Fibroblast of mammary gland (primary cell): ENCODE results near the gene MSH3.

Source experiments
- DNase-seq: peaks from one replicate; pipeline ENCODE4 v3.0.0-alpha.2; 2010; ENCODE audit warnings: low read depth
- H3K4me3 ChIP-seq: 2 replicates; pipeline ENCODE4 v1.5.1; 2011; ENCODE audit warnings: low read depth, mild to moderate bottlenecking, low read length, moderate library complexity; ENCODE audit not compliant: control insufficient read depth
- TF ChIP-seq, protein P1 (sequence below): conservative IDR thresholded peaks from 2 replicates; pipeline ENCODE4 v1.5.1; 2011; ENCODE audit warnings: low read depth, low read length, inconsistent platforms; ENCODE audit not compliant: control insufficient read depth, insufficient read depth

Gene MSH3

DNA sequence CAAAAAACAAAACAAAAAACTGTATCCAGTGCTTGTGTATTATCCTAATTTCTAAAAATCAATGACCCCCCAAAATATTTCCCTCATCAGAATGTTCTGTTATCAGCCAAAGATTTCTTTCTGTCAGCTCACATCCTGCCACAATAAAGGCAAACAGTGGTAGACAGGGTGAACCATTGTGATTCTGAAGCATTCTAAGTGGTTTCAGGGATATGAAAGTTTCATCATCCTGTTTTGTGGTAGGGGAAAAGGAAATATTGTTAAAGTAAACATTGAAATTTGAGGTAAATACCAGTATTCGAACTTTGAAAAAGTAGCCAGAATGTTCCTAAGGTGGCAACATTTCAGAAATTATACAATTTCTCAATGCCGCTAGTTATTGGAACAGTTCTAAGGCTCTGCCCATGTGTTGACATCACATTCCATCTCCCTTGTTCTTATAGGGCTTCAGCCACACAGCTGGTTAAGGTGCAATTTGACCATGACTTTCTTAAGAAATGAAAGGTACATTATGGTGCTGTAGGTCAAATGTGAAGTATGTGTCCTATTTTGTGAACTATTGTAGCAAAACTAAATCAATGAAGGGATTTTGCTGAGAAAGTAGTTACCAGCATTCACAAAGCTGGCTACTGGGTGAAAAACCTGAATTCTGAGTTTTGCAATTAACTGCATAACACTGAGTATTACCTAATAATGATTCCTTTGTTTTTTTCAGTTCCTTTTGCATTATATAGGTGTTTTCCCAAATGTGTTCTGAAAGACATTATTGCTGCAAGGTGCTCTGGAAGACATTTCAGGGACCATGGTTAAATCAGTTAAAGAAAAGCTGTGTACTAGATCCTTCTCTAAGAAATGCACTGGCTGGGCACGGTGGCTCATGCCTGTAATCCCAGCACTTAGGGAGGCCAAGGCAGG lies 198.1 kb downstream of the MSH3 start:
- no peak for DNase-seq
- H3K4me3 ChIP-seq, result no peak overlapping the region
- TF ChIP-seq, protein P1, sequence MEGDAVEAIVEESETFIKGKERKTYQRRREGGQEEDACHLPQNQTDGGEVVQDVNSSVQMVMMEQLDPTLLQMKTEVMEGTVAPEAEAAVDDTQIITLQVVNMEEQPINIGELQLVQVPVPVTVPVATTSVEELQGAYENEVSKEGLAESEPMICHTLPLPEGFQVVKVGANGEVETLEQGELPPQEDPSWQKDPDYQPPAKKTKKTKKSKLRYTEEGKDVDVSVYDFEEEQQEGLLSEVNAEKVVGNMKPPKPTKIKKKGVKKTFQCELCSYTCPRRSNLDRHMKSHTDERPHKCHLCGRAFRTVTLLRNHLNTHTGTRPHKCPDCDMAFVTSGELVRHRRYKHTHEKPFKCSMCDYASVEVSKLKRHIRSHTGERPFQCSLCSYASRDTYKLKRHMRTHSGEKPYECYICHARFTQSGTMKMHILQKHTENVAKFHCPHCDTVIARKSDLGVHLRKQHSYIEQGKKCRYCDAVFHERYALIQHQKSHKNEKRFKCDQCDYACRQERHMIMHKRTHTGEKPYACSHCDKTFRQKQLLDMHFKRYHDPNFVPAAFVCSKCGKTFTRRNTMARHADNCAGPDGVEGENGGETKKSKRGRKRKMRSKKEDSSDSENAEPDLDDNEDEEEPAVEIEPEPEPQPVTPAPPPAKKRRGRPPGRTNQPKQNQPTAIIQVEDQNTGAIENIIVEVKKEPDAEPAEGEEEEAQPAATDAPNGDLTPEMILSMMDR, result no peak

DNA sequence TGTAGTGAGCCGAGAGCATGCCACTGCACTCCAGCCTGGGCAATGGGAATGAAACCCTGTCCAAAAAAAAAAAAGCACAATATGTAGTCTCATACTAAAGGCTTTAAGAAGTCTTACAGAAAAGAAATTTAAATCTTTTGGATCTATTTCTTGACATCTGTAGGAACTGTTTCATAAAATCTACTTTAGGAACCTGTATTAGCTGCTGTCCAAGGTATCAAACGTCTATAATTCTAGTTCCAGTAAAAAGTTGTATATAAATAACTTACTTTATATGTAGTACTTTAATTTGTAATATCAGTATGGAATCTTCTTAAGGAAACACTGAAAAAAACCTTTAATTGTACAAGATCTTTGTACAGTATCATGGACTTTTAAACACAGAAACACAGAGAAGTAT lies 199.0 kb downstream of the MSH3 start:
- no peak overlapping the region for H3K4me3 ChIP-seq
- TF ChIP-seq, protein P1, result no peak
- DNase-seq, result no peak

DNA sequence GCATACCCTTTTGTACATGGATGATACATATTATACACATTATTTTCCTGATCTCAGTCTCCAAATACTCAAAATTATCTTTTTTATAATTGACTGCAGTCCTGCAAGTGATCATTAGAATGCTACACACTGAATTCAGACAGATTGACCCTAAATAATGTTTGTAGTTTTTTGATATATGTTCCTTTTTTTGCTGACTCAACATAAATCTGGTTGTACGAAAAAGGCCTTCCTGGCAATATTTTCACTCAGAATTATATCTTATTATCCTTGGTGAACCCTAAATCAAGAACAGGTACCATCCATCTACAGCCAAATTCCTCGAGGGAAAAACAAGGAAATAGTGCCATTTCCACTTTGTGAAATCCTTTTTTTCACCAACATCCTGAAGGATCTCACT lies 200.1 kb downstream of the MSH3 start:
- TF ChIP-seq, protein P1, result no peak
- H3K4me3 ChIP-seq, result no peak overlapping the region
- DNase-seq, result no peak

DNA sequence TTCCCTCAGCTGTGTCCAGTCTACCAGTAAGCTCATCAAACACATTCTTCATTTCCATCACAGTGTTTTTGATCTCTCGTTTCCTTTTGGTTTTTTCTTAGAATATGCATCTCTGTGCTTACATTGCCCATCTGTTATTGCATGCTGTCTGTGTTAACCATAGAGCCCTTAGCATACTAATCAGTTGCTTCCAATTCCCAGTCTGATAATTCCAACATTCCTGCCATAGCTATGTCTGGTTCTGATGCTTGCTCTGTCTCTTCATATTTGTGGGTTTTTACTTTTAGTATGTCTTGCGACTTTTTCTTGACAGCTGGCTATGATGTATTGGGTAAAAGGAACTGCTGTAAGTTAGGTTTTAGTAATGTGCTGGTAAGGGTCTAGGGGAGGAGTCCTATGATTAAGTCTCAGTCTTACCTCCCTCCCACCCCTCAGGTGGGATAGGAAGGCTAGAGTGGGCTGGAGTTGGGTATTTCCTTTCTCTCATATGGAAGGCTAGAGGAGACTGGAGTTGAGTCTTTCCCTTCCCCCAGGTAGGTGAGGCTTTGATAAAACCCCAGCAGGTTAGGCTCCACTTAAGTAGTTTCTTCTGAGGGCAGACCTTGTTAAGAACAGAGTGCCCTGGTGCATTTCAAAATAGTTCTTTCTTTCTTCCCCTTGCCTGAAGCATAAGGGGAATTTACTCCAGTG lies 206.6 kb downstream of the MSH3 start:
- no peak overlapping the region for H3K4me3 ChIP-seq
- TF ChIP-seq, protein P1, result no peak
- DNase-seq, result no peak

DNA sequence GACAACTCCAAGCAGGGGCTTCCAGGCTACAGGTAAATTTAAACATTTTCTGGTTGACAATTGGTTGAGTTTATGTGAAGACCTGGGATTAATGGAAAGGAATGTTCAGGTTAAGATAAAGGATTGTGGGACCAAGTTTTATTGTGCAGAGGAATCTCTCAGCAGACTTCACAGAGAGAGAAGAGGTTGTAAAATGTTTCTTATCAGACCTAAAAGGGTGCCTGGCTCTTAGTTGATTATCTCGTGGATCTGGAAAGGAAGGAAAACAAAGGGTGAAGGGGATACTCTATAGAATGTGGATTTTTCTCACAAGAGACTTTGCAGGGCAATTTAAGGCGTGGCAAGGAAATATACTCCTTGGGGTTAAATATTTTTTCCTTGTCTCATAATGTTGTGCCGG lies 209.3 kb downstream of the MSH3 start:
- TF ChIP-seq, protein P1, result no peak
- DNase-seq, result no peak
- H3K4me3 ChIP-seq, result no peak overlapping the region

DNA sequence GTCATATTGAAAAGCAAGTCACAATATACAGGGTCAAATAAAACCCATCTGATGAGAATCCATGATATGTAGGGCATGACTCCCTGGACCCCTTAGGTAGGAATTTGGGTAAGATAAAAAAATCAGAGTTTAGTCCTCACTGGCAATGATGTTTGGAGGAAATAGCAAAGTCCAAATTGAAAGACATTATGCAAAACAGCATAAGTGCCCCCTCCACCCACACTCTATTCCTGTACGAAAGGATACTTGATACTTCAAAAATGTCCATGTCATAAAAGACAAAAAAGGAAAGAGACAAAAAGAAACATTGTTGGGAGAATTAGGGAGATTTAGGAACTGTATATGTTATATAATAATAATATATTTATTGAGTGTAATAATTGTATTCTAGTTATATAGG lies 209.7 kb downstream of the MSH3 start:
- H3K4me3 ChIP-seq, result no peak overlapping the region
- TF ChIP-seq, protein P1, result no peak
- DNase-seq, result no peak
